Naive thymus-derived CD4-positive, alpha-beta T cell (primary cell): ENCODE measurements around the gene ZNRD2. TPM values are rescaled to one million over a fixed set of nuclear protein-coding genes. Genes with fewer than 3 reads are reported as not detected.
A peak's percentile ranks its signal among the peaks of the same experiment; 100 is the strongest.

Experiments used
- ATAC-seq: fragments of 150-1000 bp; cut with Tn5 transposase; 2 replicates; pipeline ENCODE4 v1.10.0; 2021; ENCODE audit warnings: mild to moderate bottlenecking, moderate library complexity
- CTCF ChIA-PET: fragments of 350-600 bp; sonication (Branson Sonifier 250); formaldehyde crosslinking; loops from one replicate; lab custom pipeline; 2021; ENCODE audit warnings: antibody characterized with exemption; lab: Charles Lee
- POLR2A ChIA-PET: fragments of 350-600 bp; sonication (Branson Sonifier 250); formaldehyde crosslinking; loops from one replicate; lab custom pipeline; 2021; ENCODE audit warnings: antibody characterized with exemption, inconsistent platforms; lab: Charles Lee
- DNase-seq, 9 donors: peaks; one replicate each; pipeline versions ENCODE4 v3.0.0 to v3.0.0-alpha.2; 2020 to 2022; ENCODE audit warnings: mixed read lengths in 1 of 9
- H3K27ac ChIP-seq: one replicate; pipeline ENCODE4 v1.7.0; 2013; ENCODE audit warnings: mild to moderate bottlenecking, low read depth, low read length, moderate library complexity
- H3K27me3 ChIP-seq, 2 donors: one replicate each; pipeline ENCODE4 v1.7.0; 2013; ENCODE audit warnings: low read length in 2 of 2, mild to moderate bottlenecking in 2 of 2, moderate library complexity in 2 of 2; ENCODE audit not compliant: control insufficient read depth in 2 of 2, insufficient read depth in 2 of 2
- H3K36me3 ChIP-seq, 3 experiments: 1 replicate in 2 of 3; 2 replicates in 1 of 3; pipeline ENCODE4 v1.7.0; 2013; ENCODE audit warnings: low read length in 3 of 3, mild to moderate bottlenecking in 3 of 3, moderate library complexity in 1 of 3; ENCODE audit not compliant: insufficient read depth in 3 of 3, control insufficient read depth in 2 of 3
- H3K4me1 ChIP-seq, 2 donors: one replicate each; pipeline ENCODE4 v1.7.0; 2013; ENCODE audit warnings: low read length in 2 of 2, mild to moderate bottlenecking in 2 of 2, moderate library complexity in 1 of 2; ENCODE audit not compliant: control insufficient read depth in 2 of 2, insufficient read depth in 2 of 2
- H3K4me3 ChIP-seq: 2 replicates; pipeline ENCODE4 v1.7.0; 2013; ENCODE audit warnings: mild to moderate bottlenecking, low read length
- H3K9me3 ChIP-seq, 3 experiments: 1 replicate in 2 of 3; 2 replicates in 1 of 3; pipeline ENCODE4 v1.7.0; 2013; ENCODE audit warnings: low read length in 3 of 3; ENCODE audit not compliant: control insufficient read depth in 2 of 3
- H3K27ac Mint-ChIP-seq, 9 donors: one replicate each; pipeline ENCODE4 v1.8.0; 2020 to 2022; ENCODE audit warnings: mixed read lengths in 9 of 9, mild to moderate bottlenecking in 8 of 9, moderate library complexity in 5 of 9, inconsistent platforms in 2 of 9
- H3K27me3 Mint-ChIP-seq, 5 donors: one replicate each; pipeline ENCODE4 v1.8.0; 2021 to 2022; ENCODE audit warnings: mixed read lengths in 5 of 5, mild to moderate bottlenecking in 1 of 5
- H3K36me3 Mint-ChIP-seq, 5 donors: one replicate each; pipeline ENCODE4 v1.8.0; 2020 to 2022; ENCODE audit warnings: mixed read lengths in 5 of 5, mild to moderate bottlenecking in 3 of 5, inconsistent platforms in 1 of 5
- H3K4me1 Mint-ChIP-seq, 7 donors: one replicate each; pipeline ENCODE4 v1.8.0; 2020 to 2022; ENCODE audit warnings: mixed read lengths in 7 of 7, mild to moderate bottlenecking in 3 of 7, inconsistent platforms in 1 of 7
- H3K4me3 Mint-ChIP-seq, 10 donors: one replicate each; pipeline ENCODE4 v1.8.0; 2020 to 2022; ENCODE audit warnings: mild to moderate bottlenecking in 10 of 10, mixed read lengths in 10 of 10, moderate library complexity in 6 of 10, inconsistent platforms in 2 of 10
- H3K9me3 Mint-ChIP-seq, 11 donors: one replicate each; pipeline ENCODE4 v1.8.0; 2020 to 2022; ENCODE audit warnings: mixed read lengths in 11 of 11, mild to moderate bottlenecking in 4 of 11, inconsistent platforms in 1 of 11, moderate library complexity in 1 of 11
- intact Hi-C, 2 donors: fragments of 100-400 bp; cut with micrococcal nuclease; formaldehyde crosslinking; loops; one replicate each; pipeline ENCODE4 v1.15.1; 2023
- polyA plus RNA-seq, 2 donors: library from polyadenylated mRNA; unstranded; fragments of 300-500 nt; fragmentation: Illumina TruSeq; gene quantifications; one replicate each; pipeline ENCODE4 v1.2.3, GENCODE V29; 2021
- total RNA-seq, 6 experiments: library from RNA in 5 of 6; stranded (reverse) in 5 of 6; gene quantifications; 1 replicate in 5 of 6; 2 replicates in 1 of 6; pipeline ENCODE4 v1.2.3 and lab custom pipeline; 2021 to 2026

The ZNRD2 gene
- total and polyA plus RNA-seq, 7 experiments from 2014 or later, result 29.1 to 86.0 (median 40.2) TPM

DNA sequence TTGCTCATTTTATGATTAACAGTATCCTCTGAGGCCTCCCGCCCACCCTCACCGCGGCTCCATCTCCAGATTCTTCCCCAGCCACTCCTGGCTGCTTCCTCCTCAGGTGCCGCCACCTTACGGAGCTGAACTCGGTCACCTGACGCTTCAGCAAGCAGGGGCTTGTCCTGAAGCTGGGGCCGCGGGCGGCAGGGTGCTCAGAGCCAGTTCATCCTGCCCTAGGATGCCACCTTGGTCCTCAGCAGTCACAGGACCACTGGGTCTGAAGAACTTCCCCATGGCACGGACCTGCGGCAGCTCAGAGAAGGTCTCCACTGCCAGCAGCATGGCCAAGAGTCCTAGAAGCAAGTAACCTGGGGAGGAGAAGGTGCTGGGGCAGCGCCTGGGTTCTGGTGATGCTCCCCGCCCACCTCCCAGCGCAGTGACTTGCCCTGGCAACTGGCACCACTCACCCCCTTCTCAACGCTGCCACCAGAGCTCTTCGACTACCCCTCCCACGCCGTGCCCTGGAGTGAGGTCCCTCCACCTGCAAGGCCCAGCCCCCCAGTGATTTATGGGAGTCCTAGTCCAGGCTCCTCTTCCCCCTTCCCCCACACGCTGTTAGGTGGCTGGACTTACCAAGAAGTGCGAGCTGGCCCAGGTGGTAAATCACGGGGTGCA is 22.7 kb downstream of the ZNRD2 start:
- no peak for DNase-seq
- peak overlapping the region in 2 of 9 donors; percentile 18 to 33 for H3K27ac Mint-ChIP-seq

DNA sequence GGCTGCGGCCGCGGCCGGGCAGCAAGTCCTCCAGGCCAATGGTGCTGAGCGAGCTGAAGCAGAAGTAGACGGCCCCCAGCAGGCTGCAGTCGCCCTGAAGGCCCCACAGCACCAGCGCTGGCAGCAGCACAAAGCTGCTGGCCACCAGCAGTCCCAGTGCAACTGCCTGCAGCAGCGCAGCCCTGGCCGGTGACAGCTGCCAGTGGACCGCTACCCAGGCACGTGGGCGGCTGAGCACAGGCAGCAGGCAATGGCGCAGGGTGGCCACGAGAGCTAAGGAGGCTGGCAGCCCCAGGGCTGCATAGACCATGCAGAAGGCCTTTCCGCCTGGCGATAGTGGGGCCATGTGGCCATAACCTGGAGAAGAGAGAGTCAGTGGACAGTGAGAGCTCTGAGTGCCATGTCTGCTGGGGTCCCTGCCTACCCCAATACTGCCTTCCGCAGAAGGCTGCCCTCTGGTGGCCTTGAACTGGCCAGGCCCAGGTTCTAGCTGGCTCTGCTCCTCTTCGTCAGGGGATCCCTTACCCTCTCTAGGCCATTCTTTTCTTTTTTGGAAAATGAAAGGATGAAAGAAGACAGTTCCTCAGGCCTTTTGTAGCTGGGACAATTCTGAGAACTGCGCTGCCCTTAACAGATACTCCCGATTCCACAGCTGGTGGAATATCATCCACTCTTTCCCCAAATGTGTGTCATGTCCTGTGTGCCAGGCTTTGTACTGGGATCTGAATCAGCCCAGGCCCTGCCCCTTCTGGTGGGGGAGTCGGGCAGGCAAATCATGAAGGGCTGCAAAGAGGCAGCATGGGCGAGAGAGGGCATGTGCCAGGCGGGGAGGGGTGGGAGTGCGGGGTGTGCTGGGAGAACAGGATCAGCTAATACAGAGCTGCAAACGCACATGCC is 23.5 kb downstream of the ZNRD2 start:
- DNase-seq (peak in 2 of 9 donors; percentile 35 to 42), ATAC-seq (peak; percentile 67)
- Mint-ChIP-seq H3K9me3 (no peaks in the 10 kb centered on the region), H3K4me1 (peaks cover 4 to 26% (median 22%) of the 10 kb centered on the region in 7 donors), H3K36me3 (peaks cover 0 to 9% (median 0%) of the 10 kb centered on the region in 5 donors), H3K27ac (peak overlapping the region in 5 of 9 donors; percentile 25 to 69 (median 32)), H3K4me3 (peak overlapping the region in 1 of 10 donors; percentile 9), H3K27me3 (no peaks in the 10 kb centered on the region)
- Histone ChIP-seq H3K4me1 (peaks cover 8 to 14% of the 10 kb centered on the region in 2 donors), H3K4me3 (no peak overlapping the region), H3K27me3 (no peaks in the 10 kb centered on the region), H3K27ac (no peak overlapping the region), H3K36me3 (peaks cover 0 to 55% (median 0%) of the 10 kb centered on the region in 3 experiments), H3K9me3 (no peaks in the 10 kb centered on the region)
- POLR2A ChIA-PET, result interaction anchor here (0.9 to 3.6 kb wide), 13 partner anchors 10 to 719 kb away, joined by 3 to 22 read pairs (median 4); partner anchors contain the start of genes EHBP1L1, FAM89B, MALAT1 and SCYL1
- intact Hi-C loops, result loop anchor here in 1 of 2 donors (1.0 kb wide), 1 partner anchor 53 kb away; no protein-coding TSS in a partner anchor
- CTCF ChIA-PET, result interaction anchor here (0.5 to 12.7 kb wide), 18 partner anchors 11 to 440 kb away, joined by 3 to 126 read pairs (median 4); partner anchors contain the start of genes EHBP1L1, FAM89B, MAP3K11 and PCNX3

More for the DNA sequence above, 22.7 kb downstream of the ZNRD2 start:
- Mint-ChIP-seq H3K4me3 (no peak overlapping the region), H3K4me1 (peaks cover 11 to 32% (median 29%) of the 10 kb centered on the region in 7 donors), H3K9me3 (no peaks in the 10 kb centered on the region), H3K27me3 (no peaks in the 10 kb centered on the region), H3K36me3 (peaks cover 0 to 9% (median 0%) of the 10 kb centered on the region in 5 donors)
- ATAC-seq, result no peak
- intact Hi-C loops, result loop anchor here in 1 of 2 donors (1.0 kb wide), 1 partner anchor 53 kb away; no protein-coding TSS in a partner anchor
- ChIA-PET POLR2A (interaction anchor here (1.0 to 3.6 kb wide), 9 partner anchors 17 to 68 kb away, joined by 3 to 22 read pairs (median 4); partner anchors contain the start of genes EHBP1L1, FAM89B, SCYL1 and ZNRD2), CTCF (interaction anchor here (0.6 to 12.7 kb wide), 12 partner anchors 16 to 239 kb away, joined by 3 to 126 read pairs (median 4); partner anchors contain the start of genes EHBP1L1, FAM89B, MAP3K11 and PCNX3)
- Histone ChIP-seq H3K4me1 (peaks cover 16 to 22% of the 10 kb centered on the region in 2 donors), H3K9me3 (no peaks in the 10 kb centered on the region), H3K4me3 (no peak overlapping the region), H3K27me3 (no peaks in the 10 kb centered on the region), H3K36me3 (peaks cover 0 to 47% (median 0%) of the 10 kb centered on the region in 3 experiments), H3K27ac (no peak overlapping the region)

DNA sequence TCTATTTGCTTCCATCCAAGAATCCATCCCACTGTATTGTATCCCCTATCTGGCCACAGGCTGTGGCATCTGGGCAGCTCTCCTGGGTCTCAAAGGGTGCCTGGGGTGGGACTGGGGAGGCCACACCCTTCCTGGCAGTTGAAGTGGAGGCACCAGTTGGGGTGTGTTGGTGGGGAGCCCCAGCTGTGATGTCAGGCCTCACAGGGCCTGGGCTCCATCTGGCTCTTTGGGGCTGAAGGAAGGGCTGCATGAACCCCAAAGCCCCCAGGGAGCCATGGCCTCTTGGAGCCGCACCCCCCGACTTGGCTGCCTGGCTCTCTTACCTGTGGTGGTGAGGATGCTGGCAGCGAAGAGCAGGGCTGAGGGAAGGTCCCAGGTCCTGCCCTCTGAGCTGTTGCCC is 24.9 kb downstream of the ZNRD2 start:
- no peak overlapping the region for H3K27ac ChIP-seq
- Mint-ChIP-seq H3K9me3 (no peaks in the 10 kb centered on the region), H3K4me3 (peak overlapping the region in 1 of 10 donors; percentile 35), H3K27ac (peak overlapping the region in 6 of 9 donors; percentile 25 to 78 (median 62)), H3K4me1 (peaks cover 0 to 23% (median 19%) of the 10 kb centered on the region in 7 donors), H3K27me3 (no peaks in the 10 kb centered on the region), H3K36me3 (peaks cover 0 to 9% (median 0%) of the 10 kb centered on the region in 5 donors)
- ChIA-PET CTCF (interaction anchor here (2.6 to 12.7 kb wide), 2 partner anchors 29 to 57 kb away, joined by 8 to 126 read pairs; no protein-coding TSS in a partner anchor), POLR2A (interaction anchor here (0.9 to 3.6 kb wide), 8 partner anchors 10 to 96 kb away, joined by 3 to 22 read pairs (median 4); partner anchors contain the start of genes EHBP1L1 and MALAT1)
- H3K4me3 ChIP-seq, result no peak overlapping the region
- ATAC-seq (no peak), DNase-seq (no peak)
- peaks cover 0 to 55% (median 0%) of the 10 kb centered on the region in 3 experiments for H3K36me3 ChIP-seq
- H3K4me1 ChIP-seq, result peaks cover 6 to 13% of the 10 kb centered on the region in 2 donors
- H3K9me3 ChIP-seq, result no peaks in the 10 kb centered on the region
- intact Hi-C loops, result no loop called here
- no peaks in the 10 kb centered on the region for H3K27me3 ChIP-seq

DNA sequence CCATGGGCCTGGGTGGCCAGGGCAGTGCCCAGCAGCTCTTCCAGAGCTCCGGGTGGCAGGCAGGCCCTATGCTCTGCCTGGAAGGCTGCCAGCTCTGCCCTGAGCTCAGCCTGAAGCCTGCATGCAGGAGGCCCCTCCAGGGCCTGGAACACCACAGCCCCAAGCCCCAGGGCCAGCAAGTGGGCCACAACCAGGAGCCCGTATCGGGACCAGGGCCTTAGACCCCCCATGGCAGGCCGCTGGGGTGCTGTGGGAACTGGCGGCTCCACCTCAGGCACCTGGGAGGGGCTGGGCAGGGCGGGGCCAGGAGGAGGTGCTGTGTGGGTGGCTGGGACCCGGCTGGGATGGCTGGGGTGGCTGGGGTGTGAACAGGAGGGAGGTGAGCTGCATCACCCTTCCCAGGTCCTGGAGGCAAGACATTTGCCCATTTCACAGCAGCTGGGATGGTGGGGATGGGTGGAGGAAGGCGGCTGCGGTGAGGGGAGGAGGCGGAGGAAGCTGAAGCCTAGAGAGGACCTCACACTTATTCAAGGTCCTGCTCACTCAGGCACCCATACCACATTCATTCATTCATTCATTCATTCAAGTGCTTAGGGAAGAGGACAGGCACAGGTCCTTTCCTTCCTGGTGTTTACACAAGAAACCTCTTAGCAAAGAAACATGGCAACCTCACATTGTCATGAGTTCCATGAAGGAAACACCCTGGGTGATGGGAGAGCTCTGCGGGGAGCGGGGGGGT is 25.4 kb downstream of the ZNRD2 start, which contains the start of gene KCNK7:
KCNK7 (minus strand) TSS at position 258 of the 739 bp plus-strand sequence; CDS start at position 230, 28 bp downstream.
- Histone ChIP-seq H3K9me3 (no peaks in the 10 kb centered on the region), H3K27me3 (no peaks in the 10 kb centered on the region), H3K27ac (peak within 1 kb of the TSS; percentile 14), H3K4me3 (no peak within 1 kb of the TSS), H3K36me3 (peaks cover 0 to 55% (median 0%) of the 10 kb centered on the region in 3 experiments), H3K4me1 (peaks cover 6 to 13% of the 10 kb centered on the region in 2 donors)
- Mint-ChIP-seq H3K4me1 (peaks cover 0 to 23% (median 16%) of the 10 kb centered on the region in 7 donors), H3K27ac (peak within 1 kb of the TSS in 7 of 9 donors; percentile 25 to 78 (median 64)), H3K36me3 (peaks cover 0 to 7% (median 0%) of the 10 kb centered on the region in 5 donors), H3K27me3 (no peaks in the 10 kb centered on the region), H3K4me3 (peak within 1 kb of the TSS in 1 of 10 donors; percentile 35), H3K9me3 (no peaks in the 10 kb centered on the region)
- POLR2A ChIA-PET, result interaction anchor here (0.6 to 3.6 kb wide), 10 partner anchors 9 to 142 kb away, joined by 3 to 16 read pairs (median 4); partner anchors contain the start of gene EHBP1L1
- ATAC-seq, result peak; percentile 10
- intact Hi-C loops, result no loop called here
- DNase-seq, result no peak
- CTCF ChIA-PET, result interaction anchor here (12.7 kb wide), 1 partner anchor 58 kb away, joined by 126 read pairs; no protein-coding TSS in a partner anchor

DNA sequence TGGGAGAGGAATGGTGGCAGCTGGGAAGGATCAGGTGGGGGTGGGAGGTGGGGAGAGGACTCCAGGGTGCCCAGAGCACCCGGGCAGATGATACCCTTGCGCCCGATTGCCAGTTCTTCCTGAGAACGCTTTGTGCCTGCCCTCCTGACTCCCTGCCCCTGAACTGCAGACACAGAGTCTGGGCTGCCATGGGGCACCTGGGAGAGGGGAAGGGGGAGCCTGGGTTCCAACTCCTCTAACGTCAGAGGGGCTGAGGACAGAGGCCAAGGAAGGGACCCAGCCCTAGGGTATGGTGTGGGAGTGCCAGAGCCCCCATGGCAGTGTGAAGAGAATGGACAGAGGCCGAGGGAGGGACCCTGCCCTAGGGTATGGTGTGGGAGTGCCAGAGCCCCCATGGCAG is 26.2 kb downstream of the ZNRD2 start:
- no peak for ATAC-seq
- Mint-ChIP-seq H3K9me3 (no peaks in the 10 kb centered on the region), H3K36me3 (peaks cover 0 to 9% (median 0%) of the 10 kb centered on the region in 5 donors), H3K4me3 (no peak overlapping the region), H3K4me1 (peaks cover 0 to 23% (median 16%) of the 10 kb centered on the region in 7 donors), H3K27me3 (no peaks in the 10 kb centered on the region), H3K27ac (peak overlapping the region in 1 of 9 donors; percentile 30)
- POLR2A ChIA-PET, result interaction anchor here (0.6 to 1.7 kb wide), 3 partner anchors 9 to 141 kb away, joined by 3 to 5 read pairs (median 3); no protein-coding TSS in a partner anchor
- peaks cover 0 to 50% (median 5%) of the 10 kb centered on the region in 3 experiments for H3K36me3 ChIP-seq
- peaks cover 6 to 13% of the 10 kb centered on the region in 2 donors for H3K4me1 ChIP-seq
- CTCF ChIA-PET, result interaction anchor here (0.7 kb wide), 1 partner anchor 63 kb away, joined by 7 read pairs; no protein-coding TSS in a partner anchor
- no peaks in the 10 kb centered on the region for H3K9me3 ChIP-seq
- H3K27me3 ChIP-seq, result no peaks in the 10 kb centered on the region
- no peak for DNase-seq
- no peak overlapping the region for H3K4me3 ChIP-seq
- intact Hi-C loops, result no loop called here
- H3K27ac ChIP-seq, result no peak overlapping the region
